Heart right ventricle (tissue), 16 donors: ENCODE results near the gene ST6GALNAC5. TPM values are rescaled to one million over a fixed set of nuclear protein-coding genes. Genes with fewer than 3 reads are reported as not detected.

Experiments
- ATAC-seq, 8 donors: fragments of 200-7000 bp; cut with Tn5 transposase; one replicate each; pipeline ENCODE4 v1.9.1; 2020; ENCODE audit warnings: mild to moderate bottlenecking in 8 of 8, moderate library complexity in 8 of 8, moderate number of reproducible peaks in 1 of 8
- DNase-seq, 2 donors: peaks; one replicate each; pipeline ENCODE4 v3.0.0-alpha.2; 2020
- H3K27ac ChIP-seq, 10 donors: fragments of 200-600 bp; sonication (generic) in 2 of 10; one replicate each; pipeline versions ENCODE4 v1.5.0 to v1.8.0; 2020 to 2022; ENCODE audit warnings: mild to moderate bottlenecking in 3 of 10
- H3K27me3 ChIP-seq, 7 donors: fragments of 200-600 bp; one replicate each; pipeline ENCODE4 v1.8.0; 2021 to 2022; ENCODE audit warnings: mild to moderate bottlenecking in 2 of 7
- H3K36me3 ChIP-seq, 9 donors: fragments of 200-600 bp; sonication (generic) in 1 of 9; one replicate each; pipeline versions ENCODE4 v1.5.0 to v1.8.0; 2020 to 2022; ENCODE audit warnings: mild to moderate bottlenecking in 2 of 9
- H3K4me1 ChIP-seq, 9 donors: fragments of 200-600 bp; sonication (generic) in 1 of 9; one replicate each; pipeline versions ENCODE4 v1.5.0 to v1.8.0; 2020 to 2022; ENCODE audit warnings: mild to moderate bottlenecking in 4 of 9
- H3K4me3 ChIP-seq, 10 donors: fragments of 200-600 bp; sonication (generic) in 2 of 10; one replicate each; pipeline versions ENCODE4 v1.5.0 to v1.8.0; 2020 to 2022; ENCODE audit warnings: mild to moderate bottlenecking in 7 of 10, moderate library complexity in 2 of 10
- H3K9me3 ChIP-seq, 11 donors: fragments of 200-600 bp in 10 of 11; sonication (generic) in 2 of 11; one replicate each; pipeline versions ENCODE4 v1.5.0 to v1.8.0; 2013 to 2022; ENCODE audit warnings: mild to moderate bottlenecking in 2 of 11, control low read depth in 1 of 11, moderate library complexity in 1 of 11
- WGBS, 2 donors: extraction: QIAGEN DNeasy Blood & Tissue Kit; methylation state at CpG; one replicate each; pipeline ENCODE4 v1.1.7; 2013; ENCODE audit warnings: inconsistent platforms in 1 of 2; 5-methylcytosine and 5-hydroxymethylcytosine counted together
- intact Hi-C, 10 donors: fragments of 100-400 bp; cut with DNase I; formaldehyde crosslinking; loops; one replicate each; pipeline versions ENCODE4 v1.11.1 to v1.14.2; 2022
- polyA plus RNA-seq, 2 donors: library from polyadenylated mRNA; stranded (reverse); fragments of 200-250 nt; gene quantifications; one replicate each; pipeline ENCODE4 v1.2.3, GENCODE V29; 2013
- total RNA-seq, 10 donors: library from RNA; stranded (reverse); fragmentation: NEBNext Ultra II Directional in 3 of 10; extraction: Animal tissue kit (Norgen Biotek cat#: 25700) in 3 of 10; gene quantifications; one replicate each; pipeline versions ENCODE4 v1.2.1 to v1.2.4, GENCODE V29; 2021 to 2023
- TF ChIP-seq, protein P1 (sequence below), 9 donors: fragments of 200-600 bp; sonication (generic) in 2 of 9; IDR thresholded peaks; one replicate each; pipeline versions ENCODE4 v1.5.0 to v1.8.0; 2021 to 2022; ENCODE audit warnings: antibody characterized with exemption in 9 of 9, mild to moderate bottlenecking in 5 of 9, moderate library complexity in 1 of 9
- donor health status: Arrhythmogenic right ventricular cardiomyopathy.
- donor health status: ischemic (EF 13 %, LVEDD 7.1; RV severe dilation, severe dysfunction).
- donor health status: healthy with polysubstance abuse.
- donor health status: DM: no; HTN: yes; CAD: no.
- donor health status: DM: no; HTN: no; CAD: no.
- donor health status: ischemic (EF 25% LVEDD 6.9; RV normal size, moderate dysfunction).
- donor health status: ischemic (EF 25% LVEDD 5.7; RV mildly dilated, moderate dysfunction).
- donor health status: healthy.
- donor health status: DM: yes; HTN: yes; CAD: no.
- donor health status: Ischemic cardiomyopathy.
- donor health status: ischemic (EF 35%, LVEDD 5.7; RV mildly dilated, moderate dysfunction).
- donor health status: nonischemic (EF 11% LVEDD 7.7; RV severe dilation, severe dysfunction).
- donor health status: DM: yes; HTN: yes; CAD: no.
- donor health status: PGD.
- donor health status: ischemic (EF 29% LVEDD 5.4; RV normal size, mild dysfunction).
- donor health status: nonischemic (EF 23%, LVEDD 6.1; RV moderate dilation, normal function).

The ST6GALNAC5 gene
- total and polyA plus RNA-seq, 12 donors: 0.17 to 1.3 (median 0.35) TPM; not detected in 2

DNA sequence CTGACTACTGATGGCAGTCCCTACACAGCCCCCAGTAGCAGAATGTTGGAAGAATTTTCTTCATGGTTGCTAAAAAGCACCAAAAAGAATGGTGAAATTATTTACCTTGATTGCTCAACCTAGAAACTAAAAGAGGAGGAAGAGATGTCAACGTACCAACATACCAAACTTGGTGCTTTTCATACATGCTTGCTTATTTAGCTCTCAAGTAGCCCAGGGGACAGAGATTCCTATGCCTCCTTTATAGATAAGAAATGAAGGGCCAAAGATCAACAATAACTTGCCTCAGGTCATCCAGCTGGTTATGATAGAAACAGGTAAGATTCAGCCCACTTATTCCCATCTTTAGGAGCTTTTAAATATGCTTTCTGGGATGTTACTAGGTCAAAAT is 181.3 kb downstream of the ST6GALNAC5 start:
- ATAC-seq (no peak), DNase-seq (no peak)
- intact Hi-C loops: no loop called here
- Histone ChIP-seq H3K4me3 (no peak overlapping the region), H3K36me3 (no peaks in the 10 kb centered on the region), H3K4me1 (no peaks in the 10 kb centered on the region), H3K27me3 (peaks cover 0 to 4% (median 0%) of the 10 kb centered on the region in 7 donors), H3K27ac (no peak overlapping the region), H3K9me3 (no peaks in the 10 kb centered on the region)
- TF ChIP-seq, protein P1, sequence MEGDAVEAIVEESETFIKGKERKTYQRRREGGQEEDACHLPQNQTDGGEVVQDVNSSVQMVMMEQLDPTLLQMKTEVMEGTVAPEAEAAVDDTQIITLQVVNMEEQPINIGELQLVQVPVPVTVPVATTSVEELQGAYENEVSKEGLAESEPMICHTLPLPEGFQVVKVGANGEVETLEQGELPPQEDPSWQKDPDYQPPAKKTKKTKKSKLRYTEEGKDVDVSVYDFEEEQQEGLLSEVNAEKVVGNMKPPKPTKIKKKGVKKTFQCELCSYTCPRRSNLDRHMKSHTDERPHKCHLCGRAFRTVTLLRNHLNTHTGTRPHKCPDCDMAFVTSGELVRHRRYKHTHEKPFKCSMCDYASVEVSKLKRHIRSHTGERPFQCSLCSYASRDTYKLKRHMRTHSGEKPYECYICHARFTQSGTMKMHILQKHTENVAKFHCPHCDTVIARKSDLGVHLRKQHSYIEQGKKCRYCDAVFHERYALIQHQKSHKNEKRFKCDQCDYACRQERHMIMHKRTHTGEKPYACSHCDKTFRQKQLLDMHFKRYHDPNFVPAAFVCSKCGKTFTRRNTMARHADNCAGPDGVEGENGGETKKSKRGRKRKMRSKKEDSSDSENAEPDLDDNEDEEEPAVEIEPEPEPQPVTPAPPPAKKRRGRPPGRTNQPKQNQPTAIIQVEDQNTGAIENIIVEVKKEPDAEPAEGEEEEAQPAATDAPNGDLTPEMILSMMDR (IDR thresholded peaks at IDR 0.05): no peak
- 65 to 77% methylated on average over 1 of the region's 1 CpG for WGBS, 2 donors

DNA sequence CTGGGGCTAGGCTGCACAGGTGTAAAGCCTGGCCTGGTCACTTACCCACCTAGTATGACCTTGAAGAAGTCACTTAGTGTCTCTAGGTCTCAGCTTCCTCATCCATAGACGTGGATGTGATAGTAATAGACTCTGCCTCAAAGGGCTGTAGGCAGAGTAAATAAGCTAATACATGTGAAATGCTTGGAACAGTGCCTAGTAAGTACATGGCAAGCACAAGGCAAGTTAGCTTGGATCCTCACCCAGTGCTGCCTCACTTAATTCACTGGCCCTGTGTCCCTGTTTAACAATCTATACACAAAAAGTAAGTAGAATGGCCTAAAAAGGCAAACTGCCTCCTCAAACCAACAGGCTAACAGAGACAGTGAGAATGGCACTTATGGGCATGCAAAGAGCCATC is 184.1 kb downstream of the ST6GALNAC5 start:
- H3K27me3 ChIP-seq: no peaks in the 10 kb centered on the region
- H3K36me3 ChIP-seq: no peaks in the 10 kb centered on the region
- WGBS, 2 donors: 35 to 65% methylated on average over 1 of the region's 1 CpG
- H3K4me3 ChIP-seq: no peak overlapping the region
- no peak overlapping the region for H3K27ac ChIP-seq
- no peaks in the 10 kb centered on the region for H3K9me3 ChIP-seq
- ATAC-seq: no peak
- DNase-seq: no peak
- TF ChIP-seq, protein P1 (IDR thresholded peaks at IDR 0.05): no peak
- intact Hi-C loops: no loop called here
- no peaks in the 10 kb centered on the region for H3K4me1 ChIP-seq

DNA sequence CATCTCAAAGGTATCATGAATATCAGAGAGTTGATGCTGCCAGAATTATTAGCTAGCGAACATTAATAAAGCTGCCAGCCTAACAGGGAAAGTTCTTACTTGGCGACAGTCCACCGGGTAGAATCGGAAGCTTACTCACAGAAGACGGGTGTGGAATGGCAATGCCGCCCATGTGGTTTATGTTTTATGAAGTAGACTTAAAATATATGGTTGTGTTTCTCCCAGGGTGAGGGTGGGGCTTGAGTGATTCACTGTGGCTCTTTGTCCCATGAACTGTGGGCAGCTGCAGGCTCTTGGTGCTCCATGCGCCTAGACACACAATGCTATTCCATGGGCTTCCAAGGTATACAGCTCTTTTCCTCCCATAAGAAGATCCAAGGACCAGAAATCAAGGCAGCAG is 189.2 kb downstream of the ST6GALNAC5 start:
- no peaks in the 10 kb centered on the region for H3K4me1 ChIP-seq
- 93% methylated on average over 7 of the region's 7 CpGs for WGBS, 2 donors
- H3K4me3 ChIP-seq: no peak overlapping the region
- intact Hi-C loops: no loop called here
- DNase-seq (no peak), ATAC-seq (no peak)
- H3K9me3 ChIP-seq: no peaks in the 10 kb centered on the region
- no peaks in the 10 kb centered on the region for H3K36me3 ChIP-seq
- TF ChIP-seq, protein P1 (IDR thresholded peaks at IDR 0.05): no peak
- H3K27ac ChIP-seq: no peak overlapping the region
- H3K27me3 ChIP-seq: peaks cover 0 to 12% (median 0%) of the 10 kb centered on the region in 7 donors

DNA sequence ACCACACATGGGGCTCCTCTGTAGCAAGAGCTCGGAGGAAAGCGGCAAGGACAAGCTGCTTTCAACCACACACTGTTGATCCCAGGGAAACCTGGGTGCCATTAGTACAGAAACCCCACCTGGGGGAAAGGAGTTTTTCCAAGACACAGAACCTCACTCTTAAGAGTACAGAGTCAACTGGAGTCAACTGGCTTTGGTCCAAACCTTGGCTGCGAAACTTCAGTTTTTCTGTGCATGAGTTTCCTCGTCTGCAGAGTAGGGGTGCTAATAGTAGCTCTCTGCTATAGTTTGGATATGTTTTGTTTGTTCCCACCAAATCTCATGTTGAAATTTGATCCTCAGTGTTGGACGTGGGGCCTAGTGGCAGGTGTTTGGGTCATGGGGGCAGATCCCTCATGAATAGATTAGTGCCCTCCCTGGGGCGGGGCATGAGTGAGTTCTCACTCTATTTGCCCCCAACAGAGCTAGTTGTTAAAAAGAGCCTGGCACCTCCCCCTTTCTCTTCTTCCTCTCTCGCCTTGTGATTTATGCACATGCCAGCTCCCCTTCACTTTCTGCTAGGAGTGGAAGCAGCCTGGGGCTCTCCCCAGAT is 190.8 kb downstream of the ST6GALNAC5 start:
- TF ChIP-seq, protein P1 (IDR thresholded peaks at IDR 0.05): no peak
- ATAC-seq (no peak), DNase-seq (no peak)
- H3K36me3 ChIP-seq: no peaks in the 10 kb centered on the region
- H3K4me3 ChIP-seq: no peak overlapping the region
- H3K27ac ChIP-seq: no peak overlapping the region
- intact Hi-C loops: no loop called here
- peaks cover 0 to 13% (median 0%) of the 10 kb centered on the region in 7 donors for H3K27me3 ChIP-seq
- WGBS, 2 donors: 75 to 76% methylated on average over 7 of the region's 7 CpGs
- no peaks in the 10 kb centered on the region for H3K4me1 ChIP-seq
- no peaks in the 10 kb centered on the region for H3K9me3 ChIP-seq
